Ectodermal cell (in vitro differentiated cells): Measurements from ENCODE around the gene SEZ6L.

Source experiments
- H3K27ac ChIP-seq: 2 replicates; pipeline ENCODE4 v1.7.0; 2013; ENCODE audit warnings: mild to moderate bottlenecking, low read depth, low read length; ENCODE audit not compliant: insufficient read depth, poor library complexity, severe bottlenecking
- H3K27me3 ChIP-seq: 2 replicates; pipeline ENCODE4 v1.7.0; 2013; ENCODE audit warnings: mild to moderate bottlenecking, low read length; ENCODE audit not compliant: insufficient read depth, control insufficient read depth, poor library complexity, severe bottlenecking
- H3K36me3 ChIP-seq: one replicate; pipeline ENCODE4 v1.7.0; 2013; ENCODE audit warnings: low read length; ENCODE audit not compliant: control insufficient read depth, insufficient read depth
- H3K4me1 ChIP-seq: one replicate; pipeline ENCODE4 v1.7.0; 2013; ENCODE audit warnings: low read length; ENCODE audit not compliant: control insufficient read depth, insufficient read depth
- H3K4me3 ChIP-seq: 2 replicates; pipeline ENCODE4 v1.7.0; 2013; ENCODE audit warnings: low read depth, low read length, control low read depth; ENCODE audit not compliant: insufficient read depth
- H3K9me3 ChIP-seq: 2 replicates; pipeline ENCODE4 v1.7.0; 2013; ENCODE audit warnings: mild to moderate bottlenecking, low read length, moderate library complexity; ENCODE audit not compliant: control insufficient read depth
- WGBS, 2 experiments: methylation state at CpG; one replicate each; pipeline ENCODE4 v1.1.7; 2013; ENCODE audit warnings: missing lambda C conversion rate in 2 of 2; 5-methylcytosine and 5-hydroxymethylcytosine counted together

SEZ6L gene

GRCh38 chr22:26385164-26385563, 215.9 kb downstream of the SEZ6L start:
- Histone ChIP-seq H3K9me3 (no peaks in the 10 kb centered on the region), H3K4me3 (no peak overlapping the region), H3K27ac (no peak overlapping the region), H3K36me3 (no peaks in the 10 kb centered on the region), H3K4me1 (no peaks in the 10 kb centered on the region), H3K27me3 (no peaks in the 10 kb centered on the region)
- WGBS, 2 experiments = 100% methylated on average over 1 of the region's 1 CpG; no CpG with 5 or more reads in 1 of the 2 experiments

- H3K36me3 ChIP-seq = no peaks in the 10 kb centered on the region
- no peak overlapping the region for H3K4me3 ChIP-seq
- H3K9me3 ChIP-seq = no peaks in the 10 kb centered on the region
- H3K27ac ChIP-seq = no peak overlapping the region
- H3K4me1 ChIP-seq = no peaks in the 10 kb centered on the region
- no peaks in the 10 kb centered on the region for H3K27me3 ChIP-seq
- WGBS, 2 experiments = 81 to 93% methylated on average over 2 of the region's 3 CpGs
Measured at GRCh38 chr22:26389125-26389524, 219.9 kb downstream of the SEZ6L start.

GRCh38 chr22:26391091-26391490, 221.8 kb downstream of the SEZ6L start:
- Histone ChIP-seq H3K9me3 (no peaks in the 10 kb centered on the region), H3K4me1 (peaks cover 13% of the 10 kb centered on the region), H3K27ac (no peak overlapping the region), H3K4me3 (no peak overlapping the region), H3K36me3 (no peaks in the 10 kb centered on the region), H3K27me3 (no peaks in the 10 kb centered on the region)
- WGBS, 2 experiments = 88 to 93% methylated on average over 1 of the region's 1 CpG

- no peaks in the 10 kb centered on the region for H3K9me3 ChIP-seq
- H3K4me3 ChIP-seq = no peak overlapping the region
- no peaks in the 10 kb centered on the region for H3K27me3 ChIP-seq
- H3K4me1 ChIP-seq = peaks cover 18% of the 10 kb centered on the region
- no peak overlapping the region for H3K27ac ChIP-seq
- H3K36me3 ChIP-seq = no peaks in the 10 kb centered on the region
- 68 to 83% methylated on average over 2 of the region's 2 CpGs for WGBS, 2 experiments
Measured at GRCh38 chr22:26391623-26392022, 222.4 kb downstream of the SEZ6L start.

GRCh38 chr22:26393929-26394328, 224.7 kb downstream of the SEZ6L start:
- Histone ChIP-seq H3K4me3 (no peak overlapping the region), H3K36me3 (no peaks in the 10 kb centered on the region), H3K27ac (no peak overlapping the region), H3K4me1 (peaks cover 18% of the 10 kb centered on the region), H3K9me3 (no peaks in the 10 kb centered on the region), H3K27me3 (no peaks in the 10 kb centered on the region)
- 70% methylated on average over 2 of the region's 2 CpGs for WGBS, 2 experiments

GRCh38 chr22:26394777-26395176, 225.5 kb downstream of the SEZ6L start:
- Histone ChIP-seq H3K9me3 (no peaks in the 10 kb centered on the region), H3K4me1 (peaks cover 18% of the 10 kb centered on the region), H3K27me3 (no peaks in the 10 kb centered on the region), H3K36me3 (no peaks in the 10 kb centered on the region), H3K27ac (peak overlapping the region; percentile 79), H3K4me3 (no peak overlapping the region)
- 0% methylated on average over 1 of the region's 1 CpG for WGBS, 2 experiments

- Histone ChIP-seq H3K4me3 (no peak overlapping the region), H3K4me1 (peaks cover 18% of the 10 kb centered on the region), H3K36me3 (no peaks in the 10 kb centered on the region), H3K9me3 (no peaks in the 10 kb centered on the region), H3K27me3 (no peaks in the 10 kb centered on the region), H3K27ac (no peak overlapping the region)
- WGBS, 2 experiments = 31 to 34% methylated on average over 5 of the region's 5 CpGs
Measured at GRCh38 chr22:26395926-26396325, 226.7 kb downstream of the SEZ6L start.

GRCh38 chr22:26398741-26399153, 229.5 kb downstream of the SEZ6L start:
- H3K36me3 ChIP-seq = no peaks in the 10 kb centered on the region
- no peaks in the 10 kb centered on the region for H3K9me3 ChIP-seq
- H3K4me3 ChIP-seq = no peak overlapping the region
- no peak overlapping the region for H3K27ac ChIP-seq
- 45 to 47% methylated on average over 3 of the region's 3 CpGs for WGBS, 2 experiments
- H3K27me3 ChIP-seq = peaks cover 5% of the 10 kb centered on the region
- peaks cover 18% of the 10 kb centered on the region for H3K4me1 ChIP-seq

- no peaks in the 10 kb centered on the region for H3K36me3 ChIP-seq
- 63% methylated on average over 1 of the region's 1 CpG; no CpG with 5 or more reads in 1 of the 2 experiments for WGBS, 2 experiments
- peaks cover 5% of the 10 kb centered on the region for H3K27me3 ChIP-seq
- H3K4me1 ChIP-seq = peaks cover 18% of the 10 kb centered on the region
- no peaks in the 10 kb centered on the region for H3K9me3 ChIP-seq
- no peak overlapping the region for H3K4me3 ChIP-seq
- H3K27ac ChIP-seq = no peak overlapping the region
Measured at GRCh38 chr22:26399289-26399688, 230.0 kb downstream of the SEZ6L start.

GRCh38 chr22:26401726-26402125, 232.5 kb downstream of the SEZ6L start:
- WGBS, 2 experiments = 87 to 95% methylated on average over 5 of the region's 5 CpGs
- H3K4me1 ChIP-seq = peaks cover 12% of the 10 kb centered on the region
- H3K36me3 ChIP-seq = no peaks in the 10 kb centered on the region
- no peak overlapping the region for H3K4me3 ChIP-seq
- no peaks in the 10 kb centered on the region for H3K9me3 ChIP-seq
- H3K27me3 ChIP-seq = peaks cover 5% of the 10 kb centered on the region
- no peak overlapping the region for H3K27ac ChIP-seq

- WGBS, 2 experiments = 42 to 56% methylated on average over 6 of the region's 6 CpGs
- Histone ChIP-seq H3K9me3 (no peaks in the 10 kb centered on the region), H3K4me1 (peaks cover 12% of the 10 kb centered on the region), H3K27ac (no peak overlapping the region), H3K27me3 (peaks cover 5% of the 10 kb centered on the region), H3K4me3 (no peak overlapping the region), H3K36me3 (no peaks in the 10 kb centered on the region)
Measured at GRCh38 chr22:26404851-26405421, 235.7 kb downstream of the SEZ6L start.
